ENCODE measurements around the gene ZNF558.

GRCh38 chr19:8831832-8832131, 322 bp downstream of the ZNF558 start:
- TF ChIP-seq POLR2AphosphoS5 (IDR thresholded peaks at IDR 0.05; ENCODE audit: low read depth), result no peak
- no peak for TF ChIP-seq CTCF (IDR thresholded peaks at IDR 0.05; ENCODE audit: insufficient read depth, low read length)
